Effector CD4-positive, alpha-beta T cell (primary cell): ENCODE results near the gene SERTAD3.
"Not testable (repeated sequence)": the region's sequence is repeated elsewhere in the genome, so short reads cannot be mapped to it uniquely, and the experiment has no call there.

Experiments
- DNase-seq: peaks from one replicate; pipeline ENCODE4 v3.0.0-alpha.2; 2020

SERTAD3 gene

DNA sequence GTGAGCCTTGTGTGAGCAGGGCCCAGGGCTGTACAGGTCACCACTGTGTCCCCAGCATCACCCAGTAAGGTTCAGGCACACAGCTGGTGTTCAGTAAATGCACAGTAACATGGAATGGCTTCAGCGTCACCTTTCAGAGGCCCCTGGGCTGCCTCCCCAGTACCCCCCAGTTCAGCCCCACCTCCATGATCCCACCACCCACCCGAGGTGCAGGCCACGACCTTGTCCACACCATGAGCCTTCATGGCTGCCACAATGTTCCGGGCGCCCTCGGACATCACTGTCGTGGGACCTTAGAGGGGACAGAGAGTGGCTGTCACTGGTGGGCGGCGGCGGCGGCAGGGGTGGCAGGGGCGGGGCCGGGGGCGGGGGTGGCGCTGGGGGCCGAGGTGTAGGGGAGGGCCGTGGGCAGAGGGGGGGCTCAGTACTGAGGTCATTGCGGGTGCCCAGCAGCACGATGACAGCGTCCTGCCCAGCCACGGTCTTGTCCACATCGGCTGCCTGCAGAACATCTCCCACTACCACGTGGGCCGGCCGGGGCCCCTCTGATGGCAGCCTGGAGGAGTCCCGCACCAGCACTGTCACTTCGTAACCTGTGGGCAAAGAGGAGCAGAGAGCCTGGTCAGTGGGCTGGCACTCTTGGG, 13.9 kb upstream of the SERTAD3 start:
- DNase-seq, result no peak

DNA sequence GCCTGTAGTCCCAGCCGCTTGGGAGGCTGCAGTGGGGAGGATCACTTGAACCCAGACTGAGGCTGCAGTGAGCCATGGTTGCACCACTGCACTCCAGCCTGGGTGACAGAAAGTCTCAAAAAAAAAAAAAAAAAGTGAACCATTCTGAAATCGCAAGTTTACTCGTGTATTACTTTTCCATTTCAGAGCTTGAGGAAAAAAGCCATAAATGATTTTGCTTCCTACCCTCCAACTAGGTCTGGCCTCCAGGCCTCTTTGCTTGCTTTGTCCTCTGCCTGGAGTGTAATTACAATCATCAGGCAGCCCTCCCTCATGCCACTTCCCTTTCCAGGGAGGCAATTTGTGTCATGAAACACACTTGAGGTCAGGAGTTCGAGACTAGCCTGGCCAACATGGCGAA, 12.9 kb upstream of the SERTAD3 start:
- no peak for DNase-seq

DNA sequence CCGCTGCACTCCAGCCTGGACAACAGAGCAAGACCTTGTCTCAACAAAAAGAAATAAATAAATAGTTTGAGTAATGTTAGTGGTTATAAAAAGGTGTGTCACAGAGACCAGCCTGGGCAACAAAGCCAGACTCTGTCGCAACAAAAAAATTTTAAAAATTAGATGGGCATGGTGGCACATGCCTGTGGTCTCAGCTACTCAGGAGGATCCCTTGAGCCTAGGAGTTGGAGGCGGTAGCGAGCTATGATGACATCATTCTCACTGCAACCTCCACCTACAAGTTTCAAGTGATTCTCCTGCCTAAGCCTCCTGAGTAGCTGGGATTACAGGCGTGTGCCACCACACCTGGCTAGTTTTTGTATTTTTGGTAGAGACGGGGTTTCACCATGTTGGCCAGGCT, 9.8 kb upstream of the SERTAD3 start:
- DNase-seq, result not testable (repeated sequence)

DNA sequence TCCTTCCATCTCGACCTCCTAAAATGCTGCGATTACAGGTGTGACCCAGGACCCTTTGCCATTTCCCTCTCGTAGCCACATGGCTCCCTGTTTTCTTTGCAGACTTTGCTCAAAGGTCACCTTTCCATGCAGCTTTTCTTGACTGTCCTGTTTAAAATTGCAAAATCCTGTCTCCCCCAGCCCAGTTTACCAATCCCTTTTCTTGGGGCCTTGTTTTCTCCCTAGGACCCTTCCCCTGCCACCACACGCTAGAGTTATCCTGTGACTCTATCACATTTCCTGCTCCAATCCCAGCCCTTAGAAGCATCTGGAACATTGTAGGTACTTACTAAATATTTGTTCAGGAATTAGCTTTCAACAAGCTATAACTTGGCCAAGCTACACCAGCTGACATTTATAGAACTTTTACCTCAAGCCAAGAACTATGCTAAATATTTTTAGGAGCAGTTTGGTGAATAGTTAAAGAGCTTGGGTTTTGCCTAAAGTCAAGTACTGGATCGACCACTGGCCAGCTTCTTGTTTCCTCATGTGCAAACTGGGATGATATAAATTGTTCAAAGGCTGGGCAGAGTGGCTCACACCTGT, 9.1 kb upstream of the SERTAD3 start:
- no peak for DNase-seq

DNA sequence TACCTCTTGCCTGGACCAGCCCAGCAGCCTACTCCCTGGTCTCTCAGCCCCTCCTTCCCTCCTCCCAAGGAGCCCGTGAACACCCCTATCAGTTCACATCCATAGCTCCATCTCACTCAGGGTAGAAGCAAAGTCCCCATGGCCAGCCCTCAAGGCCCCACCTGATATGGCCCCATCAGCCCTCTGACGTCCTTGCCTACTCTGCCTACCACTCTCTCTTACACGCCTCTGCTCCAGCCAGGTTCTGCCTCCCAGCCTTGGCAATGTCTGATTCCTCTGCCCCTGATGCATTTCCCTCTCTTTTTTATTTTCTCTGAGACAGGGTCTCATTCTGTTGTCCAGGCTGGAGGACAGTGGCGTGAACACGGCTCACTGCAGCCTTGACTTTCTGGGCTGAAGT, 7.9 kb upstream of the SERTAD3 start:
- DNase-seq, result no peak

DNA sequence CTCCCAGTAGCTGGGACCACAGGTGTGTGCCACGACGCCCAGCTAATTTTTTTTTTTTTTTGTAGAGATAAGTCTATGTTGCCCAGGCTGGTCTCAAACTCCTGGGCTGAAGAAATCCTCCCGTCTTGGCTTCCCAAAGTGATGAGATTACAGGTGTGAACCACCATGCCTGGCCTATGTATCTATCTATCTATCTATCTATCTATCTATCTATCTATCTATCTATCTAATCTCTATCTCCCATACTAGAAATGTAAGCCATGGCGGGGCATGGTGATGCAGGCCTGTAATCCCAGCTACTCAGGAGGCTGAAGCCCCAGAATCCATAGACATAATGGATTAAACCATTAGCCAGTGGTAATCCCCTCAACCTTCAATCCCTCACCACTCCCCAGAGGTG, 6.5 kb upstream of the SERTAD3 start:
- DNase-seq, result no peak

DNA sequence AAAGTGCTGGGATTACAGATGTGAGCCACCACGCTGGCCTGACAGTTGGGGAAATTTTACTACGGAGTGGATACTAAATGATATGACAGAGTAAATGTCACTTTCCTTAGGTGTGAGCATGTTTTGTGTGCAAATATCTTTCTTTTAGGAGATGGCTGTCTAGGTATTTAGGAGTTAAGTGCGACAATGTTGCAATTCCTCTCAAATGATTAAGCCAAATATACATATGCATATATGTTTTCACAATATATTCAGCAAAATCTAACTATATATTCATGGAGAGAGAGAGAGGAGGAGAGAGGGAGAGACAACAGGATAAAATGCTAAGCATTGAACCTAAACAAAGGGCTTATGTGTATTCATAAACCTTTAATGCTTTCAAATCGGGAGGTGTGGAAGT, 5.4 kb upstream of the SERTAD3 start:
- DNase-seq, result no peak

DNA sequence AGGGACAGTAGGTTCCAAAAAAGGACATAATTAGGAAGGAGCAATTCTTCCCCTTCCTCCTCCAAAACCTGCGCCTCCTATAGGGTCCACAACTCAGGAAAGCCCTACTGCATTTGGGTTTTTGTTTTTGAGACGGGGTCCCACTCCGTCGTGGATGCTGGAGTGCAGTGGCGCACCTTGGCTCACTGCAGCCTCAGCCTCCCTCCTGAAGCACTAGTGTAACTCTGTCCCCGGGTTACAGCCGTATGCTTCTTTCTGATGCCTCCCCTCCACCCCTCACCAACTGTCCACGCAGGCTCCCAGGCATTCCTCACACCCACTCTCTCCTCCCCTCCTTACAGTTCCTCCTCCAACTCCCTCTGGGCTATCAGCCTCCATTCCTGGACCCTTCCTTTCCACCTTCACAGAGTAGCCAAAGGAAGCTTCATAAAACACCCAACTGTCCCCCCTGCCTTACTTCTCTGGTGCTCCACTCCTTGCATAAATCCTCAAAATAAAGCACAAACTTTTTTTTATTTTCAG, 2.2 kb upstream of the SERTAD3 start:
- DNase-seq, result no peak

DNA sequence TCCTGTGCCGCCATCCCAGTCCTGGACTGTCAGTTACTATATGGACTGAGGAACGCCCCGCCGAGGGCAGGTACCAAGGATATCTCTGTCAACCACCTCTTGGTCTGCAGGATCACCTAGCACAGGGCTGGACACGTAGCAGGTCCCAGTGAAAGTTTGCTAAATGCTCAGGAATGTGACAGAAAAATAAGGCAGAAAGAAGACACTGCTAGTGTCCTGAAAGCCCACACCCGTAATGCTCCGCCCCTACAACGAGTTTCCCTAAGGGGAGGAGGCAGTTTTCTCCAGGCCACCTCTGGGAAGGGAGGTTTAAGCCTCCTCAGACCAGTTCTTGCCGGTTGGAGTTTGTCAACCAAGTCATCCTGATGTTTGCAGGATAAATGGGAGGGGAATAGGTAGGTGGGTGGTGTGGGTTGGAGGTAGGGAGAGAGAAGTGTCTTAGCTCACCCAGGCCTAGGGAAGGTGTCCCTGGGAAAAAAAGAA, 1.7 kb upstream of the SERTAD3 start:
- DNase-seq, result no peak

DNA sequence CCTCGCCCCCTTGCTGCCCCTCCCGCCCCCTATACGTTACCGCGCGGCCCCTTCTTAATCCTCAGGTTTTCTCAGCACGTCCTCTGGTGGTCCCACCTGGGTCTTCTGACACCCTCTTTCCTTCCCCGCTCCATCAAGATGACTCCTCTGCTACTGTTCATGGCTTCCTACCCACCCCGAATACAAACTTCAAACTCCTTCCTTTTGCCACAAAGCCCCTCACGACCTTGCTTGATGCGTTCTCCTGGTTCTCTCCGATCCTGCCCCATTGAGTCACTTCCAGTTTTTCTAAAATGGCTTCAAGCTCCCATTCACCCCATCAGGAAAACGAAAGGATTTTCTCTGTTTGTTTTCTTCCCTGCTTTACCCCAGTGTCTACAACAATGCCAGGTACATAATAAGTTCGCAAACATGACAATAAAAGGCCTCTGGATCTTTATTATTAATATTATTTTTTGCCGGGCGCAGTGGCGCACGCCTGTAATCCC, 734 bp upstream of the SERTAD3 start:
- DNase-seq, result no peak

DNA sequence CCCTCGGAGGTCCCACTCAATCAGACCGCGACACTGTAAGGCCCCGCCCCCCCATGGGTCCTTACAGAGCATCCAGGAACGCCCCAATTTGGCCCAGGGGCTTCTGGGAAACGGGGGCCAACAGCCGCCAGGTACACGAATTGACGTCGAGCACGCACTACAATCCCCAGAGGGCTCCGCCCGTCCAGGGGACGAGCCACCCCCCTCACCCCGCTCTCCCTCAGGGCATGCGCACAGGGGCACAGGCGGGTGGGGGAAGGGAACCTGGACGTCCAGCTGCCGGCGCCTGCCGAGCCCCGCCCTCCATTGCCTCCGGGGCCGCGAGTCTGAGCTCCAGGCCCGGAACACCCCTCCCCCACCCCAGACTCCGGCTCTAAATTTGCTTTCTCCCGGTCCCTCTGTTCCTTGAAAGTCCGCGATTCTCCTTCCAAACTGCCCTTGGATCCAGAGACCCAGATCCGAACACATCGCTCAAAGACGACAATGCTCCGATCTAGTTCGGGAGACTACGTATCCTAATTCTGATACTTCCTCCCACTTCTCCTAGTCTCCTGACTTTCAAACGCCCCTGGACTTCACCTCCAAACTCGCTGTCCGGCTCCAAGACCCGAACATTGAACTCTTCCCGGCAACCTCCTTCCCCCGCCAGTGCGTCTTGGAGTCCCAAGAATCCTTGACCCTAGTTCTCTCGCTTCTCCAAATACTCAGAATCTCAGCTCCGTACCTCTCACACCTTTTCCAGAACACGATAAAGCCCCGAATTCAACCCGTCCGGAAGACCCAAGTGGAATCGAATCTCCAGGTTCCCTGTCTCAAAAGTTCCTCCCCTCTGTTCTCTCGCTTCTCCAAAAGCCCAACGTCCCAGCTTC, 770 bp downstream of the SERTAD3 start:
- DNase-seq, result peak; percentile 99

DNA sequence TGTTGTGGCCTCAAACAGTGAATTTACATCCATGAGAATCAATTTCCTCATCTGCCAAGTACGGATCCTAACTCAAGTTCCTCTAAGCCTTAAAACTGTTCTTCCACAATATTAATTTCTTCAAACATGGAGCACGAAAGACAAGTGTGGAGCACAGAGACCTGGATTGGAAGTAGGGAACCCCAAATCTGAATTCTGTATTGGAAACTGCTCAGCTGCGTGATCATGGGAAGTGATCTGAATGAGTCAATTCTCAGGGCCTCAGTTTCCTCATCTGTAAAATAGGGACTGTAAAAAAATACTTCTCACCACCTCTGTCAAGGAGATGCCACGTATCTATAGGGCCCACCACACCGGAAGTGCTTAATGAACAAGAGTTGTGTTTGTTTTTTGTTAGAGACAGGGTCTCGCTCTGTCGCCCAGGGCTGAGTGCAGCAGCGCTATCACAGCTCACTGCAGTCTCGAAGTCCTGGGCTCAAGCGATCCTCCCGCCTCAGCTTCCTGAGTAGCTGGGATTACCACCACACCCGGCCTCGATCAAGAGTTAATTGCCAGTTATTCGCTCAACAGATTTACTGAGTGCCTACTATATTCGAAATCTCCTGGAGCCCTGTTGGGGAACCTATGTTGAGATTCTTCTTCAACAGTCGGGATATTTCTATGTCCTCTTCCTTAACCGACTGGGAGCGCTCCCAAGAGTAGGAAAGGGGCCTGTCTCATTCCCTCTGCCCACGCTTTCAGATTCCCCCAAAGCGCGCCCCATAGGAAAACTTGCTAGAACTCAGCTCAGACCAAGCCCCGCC, 1.6 kb downstream of the SERTAD3 start:
- DNase-seq, result no peak

DNA sequence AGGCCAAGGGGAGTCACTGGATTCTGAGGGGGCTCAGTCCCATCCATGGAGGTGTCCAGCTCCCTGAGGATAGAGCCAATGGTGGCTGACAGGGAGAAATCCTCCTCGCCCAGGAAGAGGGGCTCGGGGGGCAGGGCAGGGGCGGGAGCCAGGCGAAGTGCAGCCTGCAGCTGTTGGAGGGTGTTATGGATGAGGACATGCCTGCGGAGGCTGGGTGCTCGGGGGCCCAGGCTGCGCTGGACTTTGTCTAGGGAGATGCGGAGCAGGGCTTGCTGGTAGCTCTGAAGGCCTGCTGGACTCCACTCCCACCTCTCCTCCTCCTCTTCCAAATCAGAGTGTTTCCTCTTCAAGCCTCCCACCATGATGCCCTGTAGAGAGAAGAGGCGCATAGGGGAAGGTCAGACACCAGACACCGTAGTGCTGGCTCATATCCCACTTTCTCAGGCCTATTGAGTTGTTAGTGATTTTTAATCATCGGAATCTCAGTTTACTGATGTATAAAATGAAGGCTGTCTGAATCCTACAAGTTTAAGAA, 2.3 kb downstream of the SERTAD3 start:
- no peak for DNase-seq

DNA sequence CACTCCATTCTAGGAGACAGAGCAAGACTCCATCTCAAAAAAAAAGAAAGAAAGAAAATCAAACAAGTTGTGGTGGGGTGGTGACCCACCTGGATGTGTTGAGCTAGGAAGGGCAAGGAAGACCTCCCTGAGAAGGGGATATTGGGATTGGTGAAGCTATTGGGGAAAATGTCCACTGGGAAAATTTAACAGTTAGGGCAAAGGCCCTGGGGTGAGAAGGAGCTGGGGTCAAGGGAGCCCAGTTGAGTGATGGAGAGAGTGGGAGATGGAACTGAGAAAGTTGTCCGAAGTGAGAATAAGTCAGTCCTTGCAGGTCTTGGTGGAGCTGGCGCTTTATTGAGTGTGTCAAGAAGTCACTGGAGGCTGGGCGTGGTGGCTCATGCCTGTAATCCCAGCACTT, 5.9 kb downstream of the SERTAD3 start:
- no peak for DNase-seq

DNA sequence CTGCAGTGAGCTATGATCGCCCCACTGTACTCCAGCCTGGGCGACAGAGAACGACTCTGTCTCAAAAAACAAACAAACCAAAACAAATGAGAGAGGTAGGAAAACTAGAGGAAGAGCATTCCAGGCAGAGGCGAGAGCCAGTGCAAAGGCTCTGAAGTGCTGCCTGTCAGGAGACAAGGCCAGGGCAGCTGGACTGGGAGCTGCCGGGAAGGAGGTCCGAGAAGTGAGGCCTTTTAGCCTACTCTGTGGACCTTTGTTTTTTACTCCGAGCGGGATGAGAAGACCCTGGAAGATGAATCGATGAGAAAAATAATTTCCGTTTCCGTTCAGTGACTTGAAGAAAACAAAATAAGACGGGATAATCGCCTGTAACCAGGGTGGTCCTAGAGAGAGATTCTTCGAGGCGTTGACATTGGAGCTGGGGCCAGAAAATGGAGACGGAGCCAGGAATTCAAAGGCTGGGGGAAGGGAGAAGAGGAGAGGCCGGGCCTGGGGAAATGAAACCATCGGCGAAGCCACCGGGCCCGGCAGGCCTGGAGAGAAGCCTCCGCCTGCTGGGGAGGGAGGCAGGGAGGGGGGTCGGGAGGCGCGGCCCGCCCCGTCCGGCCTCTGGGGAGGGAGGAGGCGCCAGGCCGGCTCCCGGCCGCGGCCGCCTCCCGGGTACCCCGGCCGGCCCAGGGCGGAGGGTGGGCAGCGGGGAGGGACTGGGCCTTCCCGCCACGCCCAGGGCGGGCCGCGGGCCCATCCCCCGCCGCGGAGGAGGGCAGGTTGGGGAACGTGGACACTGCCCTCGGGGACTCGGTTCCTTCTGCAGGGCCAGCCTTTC, 10.5 kb downstream of the SERTAD3 start:
- peak; percentile 39 for DNase-seq

DNA sequence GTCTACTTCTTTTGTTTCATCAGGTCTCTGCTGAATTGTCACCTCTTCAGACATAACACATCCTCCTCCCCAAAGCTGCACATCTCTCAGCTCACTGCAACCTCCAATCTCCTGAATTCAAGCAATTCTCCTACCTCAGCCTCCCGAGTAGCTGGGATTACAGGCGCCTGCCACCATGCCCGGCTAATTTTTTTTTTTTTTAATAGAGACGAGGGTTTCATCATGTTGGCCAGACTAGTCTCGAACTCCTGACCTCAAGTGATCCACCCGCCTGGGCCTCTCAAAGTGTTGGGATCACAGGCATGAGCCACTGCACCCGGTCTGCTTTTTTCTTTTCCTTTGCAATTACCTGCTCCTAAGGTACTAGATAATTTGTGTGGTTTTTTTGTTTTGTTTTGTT, 11.4 kb downstream of the SERTAD3 start:
- not testable (repeated sequence) for DNase-seq

DNA sequence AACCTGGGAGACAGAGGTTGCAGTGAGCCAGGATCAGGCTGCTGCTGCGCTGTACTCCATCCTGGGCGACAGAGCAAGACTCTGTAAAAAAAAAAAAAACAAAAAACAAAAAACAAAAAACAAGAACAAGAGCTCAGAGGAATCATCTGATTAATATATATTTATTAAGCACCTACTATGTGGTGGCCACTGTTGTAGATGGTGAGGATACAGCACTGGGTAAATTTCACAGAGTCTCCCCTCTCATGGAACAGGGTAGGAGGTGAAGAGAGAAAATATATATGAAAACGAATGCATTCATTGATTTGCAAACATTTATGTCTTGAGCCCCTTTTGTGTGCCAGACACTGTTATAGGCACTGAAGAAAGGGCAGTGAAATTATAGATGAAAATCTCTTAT, 12.4 kb downstream of the SERTAD3 start:
- DNase-seq, result no peak

DNA sequence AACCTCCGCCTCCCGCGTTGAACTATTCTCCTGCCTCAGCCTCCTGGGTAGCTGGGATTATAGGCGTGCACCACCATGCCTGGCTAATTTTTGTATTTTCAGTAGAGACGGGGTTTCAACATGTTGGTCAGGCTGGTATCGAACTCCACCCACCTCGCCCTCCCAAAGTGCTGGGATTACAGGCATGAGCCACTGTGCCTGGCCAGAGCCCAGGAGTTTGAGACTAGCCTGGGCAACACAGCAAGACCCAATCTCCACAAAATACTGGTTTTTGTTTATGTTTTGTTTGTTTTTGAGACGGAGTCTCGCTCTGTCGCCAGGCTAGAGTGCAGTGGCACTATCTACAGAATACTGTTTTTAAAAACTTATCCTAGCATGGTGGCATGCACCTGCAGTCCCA, 13.9 kb downstream of the SERTAD3 start:
- DNase-seq, result not testable (repeated sequence)

DNA sequence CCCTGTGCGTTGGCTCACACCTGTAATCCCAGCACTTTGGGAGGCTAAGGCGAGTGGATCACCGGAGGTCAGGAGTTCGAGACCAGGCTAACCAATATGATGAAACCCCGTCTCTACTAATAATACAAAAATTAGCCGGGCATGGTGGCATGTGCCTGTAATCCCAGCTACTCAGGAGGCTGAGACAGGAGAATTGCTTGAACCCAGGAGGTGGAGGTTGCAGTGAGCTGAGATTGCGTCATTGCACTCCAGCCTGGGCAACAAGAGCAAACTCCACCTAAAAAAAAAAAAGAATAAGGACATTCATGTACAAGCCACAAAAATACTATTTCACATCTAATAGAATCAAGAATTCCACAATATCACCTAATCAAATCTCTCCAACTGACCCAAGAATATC, 15.9 kb downstream of the SERTAD3 start:
- DNase-seq, result not testable (repeated sequence)

DNA sequence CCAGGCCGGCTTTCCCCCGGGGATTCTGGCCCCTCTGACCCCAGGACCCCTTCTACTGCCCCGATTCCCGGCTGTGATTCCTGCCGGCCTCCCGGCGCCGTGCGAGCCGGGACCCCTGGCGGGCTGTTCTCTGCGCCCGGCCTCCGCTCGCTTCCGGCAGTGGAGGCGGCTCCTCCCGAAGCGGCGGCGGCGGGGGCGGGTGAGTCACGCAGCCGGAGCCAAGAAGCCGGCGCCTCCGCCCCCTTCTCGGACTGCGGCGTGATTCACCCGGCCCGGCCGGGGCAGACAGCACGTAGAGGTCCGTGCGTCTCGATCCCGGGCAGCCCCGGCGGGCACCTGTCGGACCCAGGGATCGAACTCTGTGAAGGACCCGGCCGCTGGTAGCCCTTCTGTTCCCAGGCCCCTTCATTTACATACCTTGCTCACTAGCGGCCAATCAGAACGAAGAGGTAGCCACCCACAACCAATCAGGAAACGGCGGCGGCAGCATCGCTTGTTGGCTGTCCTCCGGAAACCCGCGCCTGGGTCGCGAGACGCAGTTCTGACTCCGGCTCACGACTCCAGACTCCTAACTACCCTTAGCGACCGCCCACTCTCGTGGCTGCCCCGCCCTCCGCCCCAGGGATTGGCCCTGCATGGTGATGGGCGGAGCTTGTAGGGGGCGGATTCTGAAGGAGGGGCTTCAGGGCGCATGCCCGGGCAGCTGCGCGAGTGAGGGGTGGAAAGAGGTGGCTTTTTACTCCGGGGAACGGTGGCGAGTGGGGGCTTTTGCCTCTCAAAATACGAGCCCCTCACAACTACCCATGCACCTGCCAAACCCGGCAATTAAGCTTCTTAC, 18.5 kb downstream of the SERTAD3 start, which contains the start of gene SERTAD1:
Gene SERTAD1 (minus strand): TSS at position 543 of the 838 bp plus-strand sequence. CDS start 2,446 bp downstream, outside the sequence.
- peak; percentile 100 for DNase-seq
